Measurements from ENCODE around the gene CCL25.
"Not testable (repeated sequence)": the region's sequence is repeated elsewhere in the genome, so short reads cannot be mapped to it uniquely, and the experiment has no call there.

The CCL25 gene

GRCh38 chr19:8088752-8089663 is 36.4 kb downstream of the CCL25 start:
- no peak for DNase-seq

- DNase-seq = no peak
These were observed 37.4 kb downstream of the CCL25 start for GRCh38 chr19:8089664-8090601.

GRCh38 chr19:8090950-8091349 is 38.4 kb downstream of the CCL25 start:
- no peak for DNase-seq

GRCh38 chr19:8093740-8094139 is 41.2 kb downstream of the CCL25 start:
- DNase-seq = no peak

GRCh38 chr19:8094336-8094735 is 41.8 kb downstream of the CCL25 start:
- DNase-seq = no peak

- no peak for DNase-seq
These were observed 42.9 kb downstream of the CCL25 start for GRCh38 chr19:8095354-8095886.

GRCh38 chr19:8096071-8096470 is 43.5 kb downstream of the CCL25 start:
- DNase-seq = no peak

GRCh38 chr19:8097198-8097597 is 44.6 kb downstream of the CCL25 start:
- no peak for DNase-seq

- no peak for DNase-seq
These were observed 45.4 kb downstream of the CCL25 start for GRCh38 chr19:8097681-8098567.

GRCh38 chr19:8101311-8101710 is 48.8 kb downstream of the CCL25 start:
- no peak for DNase-seq

GRCh38 chr19:8101910-8102309 is 49.4 kb downstream of the CCL25 start:
- not testable (repeated sequence) for DNase-seq

GRCh38 chr19:8105471-8105870 is 52.9 kb downstream of the CCL25 start:
- DNase-seq = no peak

GRCh38 chr19:8107301-8107903 is 54.8 kb downstream of the CCL25 start:
- no peak for DNase-seq

GRCh38 chr19:8108560-8109445 is 56.2 kb downstream of the CCL25 start:
- no peak for DNase-seq

- DNase-seq = no peak
These were observed 56.9 kb downstream of the CCL25 start for GRCh38 chr19:8109455-8109854.

GRCh38 chr19:8109890-8110662 is 57.5 kb downstream of the CCL25 start:
- DNase-seq = no peak

GRCh38 chr19:8110931-8111330 is 58.4 kb downstream of the CCL25 start:
- DNase-seq = no peak

- no peak for DNase-seq
These were observed 58.8 kb downstream of the CCL25 start for GRCh38 chr19:8111376-8111775.
